ENCODE results near the gene HARS1.
"Not testable (repeated sequence)": the region's sequence is repeated elsewhere in the genome, so short reads cannot be mapped to it uniquely, and the experiment has no call there.

DNA sequence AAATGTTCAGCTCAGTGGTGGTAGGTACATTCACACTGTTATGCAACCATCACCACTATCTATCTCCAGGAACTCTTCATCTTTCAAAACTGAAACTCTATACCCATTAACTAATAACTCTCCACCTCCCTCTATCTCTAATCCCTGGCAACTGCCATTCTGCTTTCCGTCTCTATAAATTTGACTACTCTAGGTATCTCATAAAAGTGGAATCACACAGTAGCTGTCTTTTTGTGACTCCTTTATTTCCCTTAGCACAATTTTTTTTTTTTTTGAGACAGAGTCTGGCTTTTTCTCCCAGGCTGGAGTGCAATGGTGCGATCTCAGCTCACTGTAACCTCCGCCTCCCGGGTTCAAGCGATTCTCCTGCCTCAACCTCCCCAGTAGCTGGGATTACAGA lies 30.2 kb upstream of the HARS1 start:
- TF ChIP-seq, protein P1, sequence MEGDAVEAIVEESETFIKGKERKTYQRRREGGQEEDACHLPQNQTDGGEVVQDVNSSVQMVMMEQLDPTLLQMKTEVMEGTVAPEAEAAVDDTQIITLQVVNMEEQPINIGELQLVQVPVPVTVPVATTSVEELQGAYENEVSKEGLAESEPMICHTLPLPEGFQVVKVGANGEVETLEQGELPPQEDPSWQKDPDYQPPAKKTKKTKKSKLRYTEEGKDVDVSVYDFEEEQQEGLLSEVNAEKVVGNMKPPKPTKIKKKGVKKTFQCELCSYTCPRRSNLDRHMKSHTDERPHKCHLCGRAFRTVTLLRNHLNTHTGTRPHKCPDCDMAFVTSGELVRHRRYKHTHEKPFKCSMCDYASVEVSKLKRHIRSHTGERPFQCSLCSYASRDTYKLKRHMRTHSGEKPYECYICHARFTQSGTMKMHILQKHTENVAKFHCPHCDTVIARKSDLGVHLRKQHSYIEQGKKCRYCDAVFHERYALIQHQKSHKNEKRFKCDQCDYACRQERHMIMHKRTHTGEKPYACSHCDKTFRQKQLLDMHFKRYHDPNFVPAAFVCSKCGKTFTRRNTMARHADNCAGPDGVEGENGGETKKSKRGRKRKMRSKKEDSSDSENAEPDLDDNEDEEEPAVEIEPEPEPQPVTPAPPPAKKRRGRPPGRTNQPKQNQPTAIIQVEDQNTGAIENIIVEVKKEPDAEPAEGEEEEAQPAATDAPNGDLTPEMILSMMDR (conservative IDR thresholded peaks at IDR 0.05; ENCODE audit: low read length): not testable (repeated sequence)
- TF ChIP-seq EZH2phosphoT487 (IDR thresholded peaks at IDR 0.05; ENCODE audit: borderline replicate concordance, low read depth, low read length): not testable (repeated sequence)
